DOHH2 (cell line): ENCODE measurements around the gene AIG1.

Experiments used
- H3F3A ChIP-seq: fragments of 200-600 bp; sonication (generic), shearing (Covaris generic); 2 replicates; pipeline ENCODE4 v1.6.0; 2016; ENCODE audit warnings: antibody characterized with exemption, mild to moderate bottlenecking; ENCODE audit not compliant: control insufficient read depth, insufficient read depth
- H3K27ac ChIP-seq: fragments of 200-600 bp; sonication (generic); 2 replicates; pipeline ENCODE4 v1.5.1; 2014; ENCODE audit warnings: low read depth, mild to moderate bottlenecking, low read length, moderate library complexity
- H3K27me3 ChIP-seq: fragments of 200-600 bp; sonication (generic); 2 replicates; pipeline ENCODE4 v1.6.1; 2014; ENCODE audit warnings: mild to moderate bottlenecking, low read length, mixed read lengths; ENCODE audit not compliant: control insufficient read depth
- H3K36me3 ChIP-seq: fragments of 200-600 bp; sonication (generic); 2 replicates; pipeline ENCODE4 v1.6.1; 2014; ENCODE audit warnings: mild to moderate bottlenecking, low read length, moderate library complexity, mixed read lengths; ENCODE audit not compliant: control insufficient read depth
- H3K4me1 ChIP-seq: fragments of 200-600 bp; sonication (generic); 2 replicates; pipeline ENCODE4 v1.6.1; 2014; ENCODE audit warnings: mild to moderate bottlenecking, low read length, mixed read lengths; ENCODE audit not compliant: control insufficient read depth
- H3K4me2 ChIP-seq: fragments of 200-600 bp; sonication (generic); 2 replicates; pipeline ENCODE4 v1.6.0; 2014; ENCODE audit warnings: mild to moderate bottlenecking, low read length, moderate library complexity
- H3K4me3 ChIP-seq: fragments of 200-600 bp; sonication (generic); 2 replicates; pipeline ENCODE4 v1.5.1; 2014; ENCODE audit warnings: mild to moderate bottlenecking, low read length, mixed read lengths
- H3K79me2 ChIP-seq: fragments of 200-600 bp; sonication (generic); 2 replicates; pipeline ENCODE4 v1.6.1; 2014; ENCODE audit warnings: mild to moderate bottlenecking, low read length, mixed read lengths; ENCODE audit not compliant: control insufficient read depth
- H3K9me2 ChIP-seq: fragments of 200-600 bp; sonication (generic); replicated peaks from 2 replicates; pipeline ENCODE4 v1.6.1; 2014; ENCODE audit warnings: mild to moderate bottlenecking, low read length, mixed read lengths; ENCODE audit not compliant: control insufficient read depth
- H3K9me3 ChIP-seq: fragments of 200-600 bp; sonication (generic); 2 replicates; pipeline ENCODE4 v1.6.1; 2014; ENCODE audit warnings: antibody characterized with exemption, low read length, mixed read lengths; ENCODE audit not compliant: control insufficient read depth, insufficient read depth
- H4K20me1 ChIP-seq: fragments of 200-600 bp; sonication (generic); 2 replicates; pipeline ENCODE4 v1.6.0; 2014; ENCODE audit warnings: low read depth, mild to moderate bottlenecking, antibody characterized with exemption, low read length, moderate library complexity; ENCODE audit not compliant: control insufficient read depth, insufficient read depth
- CTCF ChIP-seq: fragments of 200-600 bp; sonication (generic); IDR thresholded peaks from one replicate; pipeline ENCODE4 v1.5.1; 2014; ENCODE audit warnings: antibody characterized with exemption, mild to moderate bottlenecking, low read depth, low read length; ENCODE audit not compliant: poor library complexity, severe bottlenecking
- EZH2phosphoT487 ChIP-seq: fragments of 200-600 bp; sonication (generic); IDR thresholded peaks from 2 replicates; pipeline ENCODE4 v1.6.1; 2017; ENCODE audit warnings: borderline replicate concordance, mild to moderate bottlenecking, antibody characterized with exemption, low read length, moderate library complexity, mixed read lengths

Gene AIG1

GRCh38 chr6:143169440-143169839 lies 108.8 kb downstream of the AIG1 start:
- H3K36me3 ChIP-seq = no peaks in the 10 kb centered on the region
- no peaks in the 10 kb centered on the region for H3K9me3 ChIP-seq
- H3K4me2 ChIP-seq = no peak overlapping the region
- no peaks in the 10 kb centered on the region for H4K20me1 ChIP-seq
- no peak for TF ChIP-seq CTCF
- TF ChIP-seq EZH2phosphoT487 = no peak
- no peaks in the 10 kb centered on the region for H3K27me3 ChIP-seq
- no peaks in the 10 kb centered on the region for H3K9me2 ChIP-seq
- H3F3A ChIP-seq = no peaks in the 10 kb centered on the region
- no peak overlapping the region for H3K27ac ChIP-seq
- no peaks in the 10 kb centered on the region for H3K79me2 ChIP-seq
- no peaks in the 10 kb centered on the region for H3K4me1 ChIP-seq
- H3K4me3 ChIP-seq = no peak overlapping the region

GRCh38 chr6:143174516-143174915 lies 113.8 kb downstream of the AIG1 start:
- no peaks in the 10 kb centered on the region for H3K79me2 ChIP-seq
- no peaks in the 10 kb centered on the region for H3K9me3 ChIP-seq
- H3K36me3 ChIP-seq = no peaks in the 10 kb centered on the region
- no peak overlapping the region for H3K4me2 ChIP-seq
- H3F3A ChIP-seq = no peaks in the 10 kb centered on the region
- H3K27ac ChIP-seq = no peak overlapping the region
- no peak for TF ChIP-seq CTCF
- TF ChIP-seq EZH2phosphoT487 = no peak
- no peaks in the 10 kb centered on the region for H4K20me1 ChIP-seq
- no peak overlapping the region for H3K4me3 ChIP-seq
- no peaks in the 10 kb centered on the region for H3K4me1 ChIP-seq
- no peaks in the 10 kb centered on the region for H3K9me2 ChIP-seq
- no peaks in the 10 kb centered on the region for H3K27me3 ChIP-seq

GRCh38 chr6:143174951-143175350 lies 114.3 kb downstream of the AIG1 start:
- H3K79me2 ChIP-seq = no peaks in the 10 kb centered on the region
- no peak overlapping the region for H3K4me3 ChIP-seq
- no peaks in the 10 kb centered on the region for H3K27me3 ChIP-seq
- H3K27ac ChIP-seq = no peak overlapping the region
- H3K36me3 ChIP-seq = no peaks in the 10 kb centered on the region
- H3K9me3 ChIP-seq = no peaks in the 10 kb centered on the region
- H3K4me1 ChIP-seq = no peaks in the 10 kb centered on the region
- TF ChIP-seq CTCF (no peak), EZH2phosphoT487 (no peak)
- no peaks in the 10 kb centered on the region for H3K9me2 ChIP-seq
- H3K4me2 ChIP-seq = no peak overlapping the region
- no peaks in the 10 kb centered on the region for H3F3A ChIP-seq
- no peaks in the 10 kb centered on the region for H4K20me1 ChIP-seq
